CD14-positive monocyte (primary cell): ENCODE results near the gene MYO3B. TPM values are rescaled to one million over a fixed set of nuclear protein-coding genes. Genes with fewer than 3 reads are reported as not detected.

Experiments
- DNase-seq, 3 donors: peaks; one replicate each; pipeline ENCODE4 v3.0.0-alpha.2; 2011 to 2022
- H2AFZ ChIP-seq: 2 replicates; pipeline ENCODE4 v1.6.0; 2012; ENCODE audit warnings: mild to moderate bottlenecking, low read depth, low read length, inconsistent platforms; ENCODE audit not compliant: insufficient read depth, poor library complexity, severe bottlenecking
- H3K27ac ChIP-seq, 2 donors: 1 replicate in 1 of 2; 2 replicates in 1 of 2; pipeline ENCODE4 v1.5.1; 2012 to 2013; ENCODE audit warnings: low read length in 2 of 2, control low read depth in 1 of 2, inconsistent platforms in 1 of 2, low read depth in 1 of 2, mild to moderate bottlenecking in 1 of 2
- H3K27me3 ChIP-seq, 2 donors: one replicate each; pipeline versions ENCODE4 v1.6.0 to v1.6.1; 2011 to 2013; ENCODE audit warnings: low read length in 2 of 2; ENCODE audit not compliant: control insufficient read depth in 2 of 2, insufficient read depth in 2 of 2
- H3K36me3 ChIP-seq, 2 donors: replicated peaks in 1 of 2; 1 replicate in 1 of 2; 2 replicates in 1 of 2; pipeline versions ENCODE4 v1.5.1 to v1.6.1; 2012 to 2013; ENCODE audit warnings: low read length in 2 of 2, control low read depth in 1 of 2, inconsistent platforms in 1 of 2, mild to moderate bottlenecking in 1 of 2; ENCODE audit not compliant: insufficient read depth in 2 of 2, control insufficient read depth in 1 of 2
- H3K4me1 ChIP-seq, 2 donors: 1 replicate in 1 of 2; 2 replicates in 1 of 2; pipeline versions ENCODE4 v1.5.1 to v1.6.1; 2012 to 2013; ENCODE audit warnings: low read length in 2 of 2, control low read depth in 1 of 2, inconsistent platforms in 1 of 2, mild to moderate bottlenecking in 1 of 2, moderate library complexity in 1 of 2; ENCODE audit not compliant: insufficient read depth in 2 of 2, control insufficient read depth in 1 of 2
- H3K4me2 ChIP-seq: replicated peaks from 2 replicates; pipeline ENCODE3; 2012; ENCODE audit warnings: low read length, moderate library complexity, mild to moderate bottlenecking; ENCODE audit not compliant: poor library complexity, severe bottlenecking; ENCODE audit errors: extremely low read depth
- H3K4me3 ChIP-seq, 3 experiments: fragments of 200-600 bp in 1 of 3; sonication (generic) in 1 of 3; replicated peaks in 1 of 3; 1 replicate in 2 of 3; 2 replicates in 1 of 3; pipeline ENCODE4 v1.5.1; 2011 to 2013; ENCODE audit warnings: low read length in 3 of 3, mild to moderate bottlenecking in 3 of 3, control low read depth in 2 of 3, low read depth in 2 of 3, inconsistent platforms in 1 of 3, moderate library complexity in 1 of 3
- H3K79me2 ChIP-seq: 2 replicates; pipeline ENCODE4 v1.6.0; 2012; ENCODE audit warnings: mild to moderate bottlenecking, control low read depth, inconsistent platforms, low read length, moderate library complexity; ENCODE audit not compliant: insufficient read depth
- H3K9ac ChIP-seq: 2 replicates; pipeline ENCODE4 v1.6.0; 2017; ENCODE audit warnings: low read length, mild to moderate bottlenecking; ENCODE audit not compliant: insufficient read depth, poor library complexity, severe bottlenecking
- H3K9me3 ChIP-seq, 2 donors: replicated peaks in 1 of 2; 1 replicate in 1 of 2; 2 replicates in 1 of 2; pipeline versions ENCODE4 v1.5.1 to v1.6.1; 2012 to 2013; ENCODE audit warnings: low read length in 2 of 2, control low read depth in 1 of 2; ENCODE audit not compliant: control insufficient read depth in 1 of 2, insufficient read depth in 1 of 2
- H4K20me1 ChIP-seq: 2 replicates; pipeline ENCODE4 v1.6.0; 2012; ENCODE audit warnings: mild to moderate bottlenecking, low read length, control low read depth, moderate library complexity; ENCODE audit not compliant: insufficient read depth
- H3K27ac Mint-ChIP-seq, 7 donors: one replicate each; pipeline ENCODE4 v1.8.0; 2020; ENCODE audit warnings: mild to moderate bottlenecking in 7 of 7, mixed read lengths in 7 of 7, moderate library complexity in 6 of 7, inconsistent platforms in 2 of 7
- H3K27me3 Mint-ChIP-seq, 3 donors: one replicate each; pipeline ENCODE4 v1.8.0; 2021 to 2022; ENCODE audit warnings: low read depth in 3 of 3, mild to moderate bottlenecking in 3 of 3, mixed read lengths in 3 of 3, moderate library complexity in 3 of 3, inconsistent platforms in 1 of 3
- H3K36me3 Mint-ChIP-seq, 2 donors: one replicate each; pipeline ENCODE4 v1.8.0; 2020; ENCODE audit warnings: mixed read lengths in 2 of 2, inconsistent platforms in 1 of 2, mild to moderate bottlenecking in 1 of 2
- H3K4me1 Mint-ChIP-seq: one replicate; pipeline ENCODE4 v1.8.0; 2020; ENCODE audit warnings: mild to moderate bottlenecking, mixed read lengths
- H3K4me3 Mint-ChIP-seq, 2 donors: one replicate each; pipeline ENCODE4 v1.8.0; 2020; ENCODE audit warnings: mild to moderate bottlenecking in 2 of 2, mixed read lengths in 2 of 2, moderate library complexity in 1 of 2
- H3K9me3 Mint-ChIP-seq, 7 donors: one replicate each; pipeline ENCODE4 v1.8.0; 2020 to 2022; ENCODE audit warnings: mixed read lengths in 7 of 7, mild to moderate bottlenecking in 6 of 7, moderate library complexity in 6 of 7, inconsistent platforms in 2 of 7
- CTCF ChIP-seq: fragments of 200-600 bp; IDR thresholded peaks from one replicate; pipeline ENCODE4 v1.8.0; 2022; ENCODE audit warnings: antibody characterized with exemption, mild to moderate bottlenecking
- WGBS: methylation state at CpG from one replicate; pipeline ENCODE4 v1.1.5; 2013; ENCODE audit warnings: missing lambda C conversion rate; ENCODE audit not compliant: insufficient coverage; 5-methylcytosine and 5-hydroxymethylcytosine counted together
- intact Hi-C, 2 donors: fragments of 100-400 bp; cut with micrococcal nuclease; formaldehyde crosslinking; loops; one replicate each; pipeline versions ENCODE4 v1.15.0 to v1.15.1; 2023
- polyA plus RNA-seq, 3 donors: library from polyadenylated mRNA; depleted of rRNA in 1 of 3; unstranded in 2 of 3; stranded (reverse) in 1 of 3; fragments of 300-500 nt in 2 of 3; fragments of >200 nt in 1 of 3; fragmentation: Illumina TruSeq in 2 of 3; gene quantifications; 1 replicate in 2 of 3; 2 replicates in 1 of 3; pipeline ENCODE4 v1.2.3, GENCODE V29; 2012 to 2021

The MYO3B gene
- polyA plus RNA-seq, 3 donors: not detected

GRCh38 chr2:170310876-170311502 lies 133.0 kb downstream of the MYO3B start:
- no peak overlapping the region for H3K27ac ChIP-seq

GRCh38 chr2:170313347-170313991 lies 135.5 kb downstream of the MYO3B start:
- H3K79me2 ChIP-seq: no peaks in the 10 kb centered on the region
- H2AFZ ChIP-seq: no peak overlapping the region
- no peaks in the 10 kb centered on the region for H3K9me3 ChIP-seq
- no peaks in the 10 kb centered on the region for H3K36me3 ChIP-seq
- no peaks in the 10 kb centered on the region for H3K36me3 Mint-ChIP-seq
- TF ChIP-seq CTCF: no peak
- H3K4me1 ChIP-seq: no peaks in the 10 kb centered on the region
- H3K4me3 Mint-ChIP-seq: no peak overlapping the region
- peaks cover 0 to 2% (median 0%) of the 10 kb centered on the region in 7 donors for H3K9me3 Mint-ChIP-seq
- no peaks in the 10 kb centered on the region for H3K4me1 Mint-ChIP-seq
- no peak for DNase-seq
- intact Hi-C loops: no loop called here
- H4K20me1 ChIP-seq: no peaks in the 10 kb centered on the region
- H3K27me3 ChIP-seq: no peaks in the 10 kb centered on the region
- H3K27ac Mint-ChIP-seq: no peak overlapping the region
- H3K4me3 ChIP-seq: no peak overlapping the region
- H3K27ac ChIP-seq: no peak overlapping the region
- H3K4me2 ChIP-seq: no peak overlapping the region
- H3K9ac ChIP-seq: no peak overlapping the region
- peaks cover 0 to 1% (median 1%) of the 10 kb centered on the region in 3 donors for H3K27me3 Mint-ChIP-seq
- 85% methylated on average over 1 of the region's 3 CpGs for WGBS

More at GRCh38 chr2:170310876-170311502, 133.0 kb downstream of the MYO3B start:
- no peak overlapping the region for H3K27ac Mint-ChIP-seq
- no peaks in the 10 kb centered on the region for H4K20me1 ChIP-seq
- H3K4me1 ChIP-seq: no peaks in the 10 kb centered on the region
- H3K9me3 Mint-ChIP-seq: no peaks in the 10 kb centered on the region
- no peaks in the 10 kb centered on the region for H3K36me3 ChIP-seq
- peaks cover 0 to 1% (median 1%) of the 10 kb centered on the region in 3 donors for H3K27me3 Mint-ChIP-seq
- no peaks in the 10 kb centered on the region for H3K79me2 ChIP-seq
- no peak overlapping the region for H3K4me3 Mint-ChIP-seq
- no peak overlapping the region for H3K4me2 ChIP-seq
- no peak for DNase-seq
- no peaks in the 10 kb centered on the region for H3K9me3 ChIP-seq
- intact Hi-C loops: no loop called here
- no peaks in the 10 kb centered on the region for H3K27me3 ChIP-seq
- TF ChIP-seq CTCF: no peak
- H3K4me1 Mint-ChIP-seq: no peaks in the 10 kb centered on the region
- no peaks in the 10 kb centered on the region for H3K36me3 Mint-ChIP-seq
- no peak overlapping the region for H2AFZ ChIP-seq
- no peak overlapping the region for H3K4me3 ChIP-seq
- H3K9ac ChIP-seq: no peak overlapping the region
- no CpG with 5 or more reads among the region's 5 CpGs for WGBS
